ENCODE measurements around the gene CA10.

The CA10 gene

DNA sequence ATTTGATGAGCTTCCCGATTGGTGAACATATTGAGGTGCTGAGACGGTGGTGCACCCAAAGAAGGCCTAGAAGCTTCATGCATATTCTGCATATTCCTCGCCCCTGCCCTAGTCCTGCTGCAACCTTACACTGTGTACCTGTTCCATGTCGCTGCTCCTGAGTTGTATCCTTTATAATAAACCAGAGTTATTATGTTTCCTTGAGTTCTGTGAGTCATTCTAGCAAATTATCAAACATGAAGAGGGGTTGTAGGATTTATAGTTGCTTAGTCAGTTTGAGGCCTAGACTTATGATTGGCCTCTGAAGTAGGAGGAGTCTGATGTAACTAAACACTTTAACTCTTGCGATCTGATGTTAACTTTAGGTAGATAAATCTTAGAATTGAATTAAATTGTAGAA, 436.8 kb downstream of the CA10 start:
- no peak for ATAC-seq
- TF ChIP-seq SNAI2 (CRISPR knock-in tag; IDR thresholded peaks at IDR 0.05), result no peak
- TF ChIP-seq, protein P1, sequence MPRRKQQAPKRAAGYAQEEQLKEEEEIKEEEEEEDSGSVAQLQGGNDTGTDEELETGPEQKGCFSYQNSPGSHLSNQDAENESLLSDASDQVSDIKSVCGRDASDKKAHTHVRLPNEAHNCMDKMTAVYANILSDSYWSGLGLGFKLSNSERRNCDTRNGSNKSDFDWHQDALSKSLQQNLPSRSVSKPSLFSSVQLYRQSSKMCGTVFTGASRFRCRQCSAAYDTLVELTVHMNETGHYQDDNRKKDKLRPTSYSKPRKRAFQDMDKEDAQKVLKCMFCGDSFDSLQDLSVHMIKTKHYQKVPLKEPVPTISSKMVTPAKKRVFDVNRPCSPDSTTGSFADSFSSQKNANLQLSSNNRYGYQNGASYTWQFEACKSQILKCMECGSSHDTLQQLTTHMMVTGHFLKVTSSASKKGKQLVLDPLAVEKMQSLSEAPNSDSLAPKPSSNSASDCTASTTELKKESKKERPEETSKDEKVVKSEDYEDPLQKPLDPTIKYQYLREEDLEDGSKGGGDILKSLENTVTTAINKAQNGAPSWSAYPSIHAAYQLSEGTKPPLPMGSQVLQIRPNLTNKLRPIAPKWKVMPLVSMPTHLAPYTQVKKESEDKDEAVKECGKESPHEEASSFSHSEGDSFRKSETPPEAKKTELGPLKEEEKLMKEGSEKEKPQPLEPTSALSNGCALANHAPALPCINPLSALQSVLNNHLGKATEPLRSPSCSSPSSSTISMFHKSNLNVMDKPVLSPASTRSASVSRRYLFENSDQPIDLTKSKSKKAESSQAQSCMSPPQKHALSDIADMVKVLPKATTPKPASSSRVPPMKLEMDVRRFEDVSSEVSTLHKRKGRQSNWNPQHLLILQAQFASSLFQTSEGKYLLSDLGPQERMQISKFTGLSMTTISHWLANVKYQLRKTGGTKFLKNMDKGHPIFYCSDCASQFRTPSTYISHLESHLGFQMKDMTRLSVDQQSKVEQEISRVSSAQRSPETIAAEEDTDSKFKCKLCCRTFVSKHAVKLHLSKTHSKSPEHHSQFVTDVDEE (CRISPR knock-in tag; IDR thresholded peaks at IDR 0.05), result no peak
- no peak for TF ChIP-seq ZNF565 (CRISPR knock-in tag; conservative IDR thresholded peaks at IDR 0.05; ENCODE audit: low read depth)
- TF ChIP-seq, protein P2, sequence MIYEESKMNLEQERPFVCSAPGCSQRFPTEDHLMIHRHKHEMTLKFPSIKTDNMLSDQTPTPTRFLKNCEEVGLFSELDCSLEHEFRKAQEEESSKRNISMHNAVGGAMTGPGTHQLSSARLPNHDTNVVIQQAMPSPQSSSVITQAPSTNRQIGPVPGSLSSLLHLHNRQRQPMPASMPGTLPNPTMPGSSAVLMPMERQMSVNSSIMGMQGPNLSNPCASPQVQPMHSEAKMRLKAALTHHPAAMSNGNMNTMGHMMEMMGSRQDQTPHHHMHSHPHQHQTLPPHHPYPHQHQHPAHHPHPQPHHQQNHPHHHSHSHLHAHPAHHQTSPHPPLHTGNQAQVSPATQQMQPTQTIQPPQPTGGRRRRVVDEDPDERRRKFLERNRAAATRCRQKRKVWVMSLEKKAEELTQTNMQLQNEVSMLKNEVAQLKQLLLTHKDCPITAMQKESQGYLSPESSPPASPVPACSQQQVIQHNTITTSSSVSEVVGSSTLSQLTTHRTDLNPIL (CRISPR knock-in tag; IDR thresholded peaks at IDR 0.05; ENCODE audit: low read depth), result no peak
- TF ChIP-seq OSR1 (CRISPR knock-in tag; IDR thresholded peaks at IDR 0.05), result no peak
- no peak for TF ChIP-seq ZNF8 (CRISPR knock-in tag; IDR thresholded peaks at IDR 0.05)
- no peak for TF ChIP-seq CSDC2 (CRISPR knock-in tag; IDR thresholded peaks at IDR 0.05)
- TF ChIP-seq ISL1 (CRISPR knock-in tag; IDR thresholded peaks at IDR 0.05), result no peak
- TF ChIP-seq ZNF70 (CRISPR knock-in tag; IDR thresholded peaks at IDR 0.05), result no peak
- TF ChIP-seq, protein P3, sequence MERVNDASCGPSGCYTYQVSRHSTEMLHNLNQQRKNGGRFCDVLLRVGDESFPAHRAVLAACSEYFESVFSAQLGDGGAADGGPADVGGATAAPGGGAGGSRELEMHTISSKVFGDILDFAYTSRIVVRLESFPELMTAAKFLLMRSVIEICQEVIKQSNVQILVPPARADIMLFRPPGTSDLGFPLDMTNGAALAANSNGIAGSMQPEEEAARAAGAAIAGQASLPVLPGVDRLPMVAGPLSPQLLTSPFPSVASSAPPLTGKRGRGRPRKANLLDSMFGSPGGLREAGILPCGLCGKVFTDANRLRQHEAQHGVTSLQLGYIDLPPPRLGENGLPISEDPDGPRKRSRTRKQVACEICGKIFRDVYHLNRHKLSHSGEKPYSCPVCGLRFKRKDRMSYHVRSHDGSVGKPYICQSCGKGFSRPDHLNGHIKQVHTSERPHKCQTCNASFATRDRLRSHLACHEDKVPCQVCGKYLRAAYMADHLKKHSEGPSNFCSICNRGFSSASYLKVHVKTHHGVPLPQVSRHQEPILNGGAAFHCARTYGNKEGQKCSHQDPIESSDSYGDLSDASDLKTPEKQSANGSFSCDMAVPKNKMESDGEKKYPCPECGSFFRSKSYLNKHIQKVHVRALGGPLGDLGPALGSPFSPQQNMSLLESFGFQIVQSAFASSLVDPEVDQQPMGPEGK (CRISPR knock-in tag; IDR thresholded peaks at IDR 0.05; ENCODE audit: borderline replicate concordance), result no peak
- no peak for TF ChIP-seq ZFP30 (CRISPR knock-in tag; IDR thresholded peaks at IDR 0.05)
- TF ChIP-seq ARNTL (CRISPR knock-in tag; IDR thresholded peaks at IDR 0.05; ENCODE audit: borderline replicate concordance, low read depth), result no peak
- TF ChIP-seq ESRRG (CRISPR knock-in tag; IDR thresholded peaks at IDR 0.05), result no peak

DNA sequence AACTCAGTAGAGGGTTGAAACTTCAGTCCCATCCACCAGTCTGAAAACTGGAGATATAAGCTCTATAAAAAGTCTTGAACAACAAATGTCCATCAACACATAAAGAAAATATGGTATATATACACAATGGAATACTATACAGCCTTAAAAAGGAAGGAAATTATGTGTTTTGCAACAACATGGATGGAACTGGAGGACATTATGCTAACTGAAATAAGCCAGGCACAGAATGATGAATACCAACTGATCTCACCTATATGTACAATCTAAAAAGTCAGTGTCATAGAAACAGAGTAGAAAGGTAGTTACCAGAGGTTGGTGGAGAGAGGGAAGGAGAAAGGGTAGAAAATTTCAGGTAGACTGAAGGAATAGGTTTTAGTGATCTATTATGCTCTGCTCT, 438.1 kb downstream of the CA10 start:
- ATAC-seq, result no peak
- no peak for TF ChIP-seq OSR1 (CRISPR knock-in tag; IDR thresholded peaks at IDR 0.05)
- TF ChIP-seq ZNF8 (CRISPR knock-in tag; IDR thresholded peaks at IDR 0.05), result 0 out of 2 replicates have a peak, but pooled peaks have one; percentile 18

DNA sequence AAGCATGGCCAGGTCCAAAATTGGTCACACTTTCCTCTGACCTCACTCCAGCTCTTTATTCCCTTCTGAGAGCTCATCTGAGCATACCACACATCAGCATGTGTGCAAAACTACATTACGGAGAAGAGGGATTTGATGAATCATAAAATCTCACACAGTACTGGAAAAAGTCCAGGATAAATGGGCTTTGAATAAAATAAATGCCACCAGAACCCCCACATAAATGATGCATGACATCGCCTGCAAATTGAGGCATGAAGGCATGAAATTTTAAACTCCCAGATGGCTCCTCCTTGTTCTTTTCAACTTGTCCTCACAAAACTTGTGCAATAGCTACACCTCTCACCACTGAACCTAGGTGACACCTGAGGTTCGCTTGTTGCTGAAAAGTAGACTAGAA, 439.5 kb downstream of the CA10 start:
- TF ChIP-seq, protein P4, sequence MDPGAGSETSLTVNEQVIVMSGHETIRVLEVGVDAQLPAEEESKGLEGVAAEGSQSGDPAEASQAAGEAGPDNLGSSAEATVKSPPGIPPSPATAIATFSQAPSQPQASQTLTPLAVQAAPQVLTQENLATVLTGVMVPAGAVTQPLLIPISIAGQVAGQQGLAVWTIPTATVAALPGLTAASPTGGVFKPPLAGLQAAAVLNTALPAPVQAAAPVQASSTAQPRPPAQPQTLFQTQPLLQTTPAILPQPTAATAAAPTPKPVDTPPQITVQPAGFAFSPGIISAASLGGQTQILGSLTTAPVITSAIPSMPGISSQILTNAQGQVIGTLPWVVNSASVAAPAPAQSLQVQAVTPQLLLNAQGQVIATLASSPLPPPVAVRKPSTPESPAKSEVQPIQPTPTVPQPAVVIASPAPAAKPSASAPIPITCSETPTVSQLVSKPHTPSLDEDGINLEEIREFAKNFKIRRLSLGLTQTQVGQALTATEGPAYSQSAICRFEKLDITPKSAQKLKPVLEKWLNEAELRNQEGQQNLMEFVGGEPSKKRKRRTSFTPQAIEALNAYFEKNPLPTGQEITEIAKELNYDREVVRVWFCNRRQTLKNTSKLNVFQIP (CRISPR knock-in tag; IDR thresholded peaks at IDR 0.05; ENCODE audit: borderline replicate concordance, low read depth), result no peak
- TF ChIP-seq, protein P1 (CRISPR knock-in tag; IDR thresholded peaks at IDR 0.05), result no peak
- TF ChIP-seq TCF4 (CRISPR knock-in tag; IDR thresholded peaks at IDR 0.05; ENCODE audit: borderline replicate concordance) (no peak), GLIS3 (CRISPR knock-in tag; IDR thresholded peaks at IDR 0.05) (no peak), ISL1 (CRISPR knock-in tag; IDR thresholded peaks at IDR 0.05) (peak; percentile 55)
- ATAC-seq, result no peak

DNA sequence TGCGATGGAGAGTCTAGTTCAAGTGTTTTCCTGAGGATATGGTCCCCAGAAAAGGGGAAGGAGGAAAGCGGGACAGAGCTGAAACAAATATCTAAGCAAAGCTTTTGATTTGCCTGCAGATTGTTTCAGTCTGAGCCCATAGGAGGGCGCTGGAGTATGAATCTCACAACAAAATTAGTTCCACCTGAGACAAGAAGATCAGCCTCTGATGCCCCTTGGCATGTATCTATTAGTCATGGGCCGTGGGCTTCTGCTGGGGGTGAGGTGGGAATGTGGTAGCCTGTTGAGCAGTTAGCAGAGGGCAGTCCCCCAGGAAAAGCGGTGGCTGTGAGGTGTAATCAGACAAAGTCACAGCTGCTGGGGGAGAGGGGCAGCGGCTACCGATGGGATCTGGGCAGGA, 446.9 kb downstream of the CA10 start:
- no peak for ATAC-seq
- TF ChIP-seq ISL1 (CRISPR knock-in tag; IDR thresholded peaks at IDR 0.05), result no peak
- TF ChIP-seq ESRRG (CRISPR knock-in tag; IDR thresholded peaks at IDR 0.05), result no peak
- TF ChIP-seq, protein P2 (CRISPR knock-in tag; IDR thresholded peaks at IDR 0.05; ENCODE audit: low read depth), result no peak
- TF ChIP-seq, protein P1 (CRISPR knock-in tag; IDR thresholded peaks at IDR 0.05), result no peak
- TF ChIP-seq, protein P4 (CRISPR knock-in tag; IDR thresholded peaks at IDR 0.05; ENCODE audit: borderline replicate concordance, low read depth), result no peak
- TF ChIP-seq CSDC2 (CRISPR knock-in tag; IDR thresholded peaks at IDR 0.05), result no peak
- TF ChIP-seq ZNF70 (CRISPR knock-in tag; IDR thresholded peaks at IDR 0.05), result no peak
- no peak for TF ChIP-seq ZC3H10 (CRISPR knock-in tag; IDR thresholded peaks at IDR 0.05)
- no peak for TF ChIP-seq ZFP3 (CRISPR knock-in tag; IDR thresholded peaks at IDR 0.05)
